HepG2 (cell line): ENCODE results near the gene DOCK3. TPM values are rescaled to one million over a fixed set of nuclear protein-coding genes. Genes with fewer than 3 reads are reported as not detected.

Experiments
- EEA1 ChIP-seq: sonication (generic); formaldehyde crosslinking; IDR thresholded peaks from 2 replicates; pipeline ENCODE4 v1.5.1; 2020; ENCODE audit warnings: mild to moderate bottlenecking, missing genetic modification reagents, borderline replicate concordance
- FOXO1 ChIP-seq: sonication (generic); formaldehyde crosslinking; IDR thresholded peaks from 2 replicates; pipeline ENCODE4 v1.4.0; 2020; ENCODE audit warnings: missing genetic modification reagents
- HCFC1 ChIP-seq: fragments of 150-350 bp; IDR thresholded peaks from 2 replicates; pipeline ENCODE4 v1.6.1; 2014; ENCODE audit warnings: low read depth, low read length
- HDAC6 ChIP-seq: fragments of 200-600 bp; sonication (generic); IDR thresholded peaks from 2 replicates; pipeline ENCODE4 v1.7.0; 2017; ENCODE audit warnings: mild to moderate bottlenecking, antibody characterized with exemption, low read length, low read depth
- MAFK ChIP-seq, 2 experiments: IDR thresholded peaks in 1 of 2; conservative IDR thresholded peaks in 1 of 2; 2 replicates each; pipeline ENCODE4 v1.6.1; 2011; ENCODE audit warnings: improper control_type of control experiment in 2 of 2, low read length in 2 of 2
- MAZ ChIP-seq, 2 experiments: sonication (generic) in 1 of 2; formaldehyde crosslinking in 1 of 2; IDR thresholded peaks; 2 replicates each; pipeline versions ENCODE4 v1.5.0 to v1.6.1; 2012 to 2020; ENCODE audit warnings: low read depth in 2 of 2, mild to moderate bottlenecking in 2 of 2, borderline replicate concordance in 1 of 2, improper control_type of control experiment in 1 of 2, low read length in 1 of 2, missing genetic modification reagents in 1 of 2, moderate library complexity in 1 of 2
- MED8 ChIP-seq: sonication (generic); formaldehyde crosslinking; IDR thresholded peaks from 2 replicates; pipeline ENCODE4 v1.8.1; 2023; ENCODE audit warnings: mild to moderate bottlenecking, missing genetic modification reagents; ENCODE audit not compliant: insufficient replicate concordance
- NFATC3 ChIP-seq: sonication (generic); formaldehyde crosslinking; IDR thresholded peaks from 2 replicates; pipeline ENCODE4 v1.5.1; 2020; ENCODE audit warnings: mild to moderate bottlenecking, missing genetic modification reagents
- REL ChIP-seq: sonication (generic); formaldehyde crosslinking; conservative IDR thresholded peaks from 2 replicates; pipeline ENCODE4 v1.8.0; 2022; ENCODE audit warnings: mild to moderate bottlenecking, missing genetic modification reagents, moderate library complexity
- ZNF562 ChIP-seq: sonication (generic); formaldehyde crosslinking; IDR thresholded peaks from 2 replicates; pipeline ENCODE4 v1.8.0; 2022; ENCODE audit warnings: missing genetic modification reagents, borderline replicate concordance
- ZNF75D ChIP-seq: sonication (generic); formaldehyde crosslinking; IDR thresholded peaks from 2 replicates; pipeline ENCODE4 v1.8.1; 2023; ENCODE audit warnings: missing genetic modification reagents, mild to moderate bottlenecking, borderline replicate concordance
- ZNF83 ChIP-seq: sonication (generic); formaldehyde crosslinking; IDR thresholded peaks from 2 replicates; pipeline ENCODE4 v1.4.0; 2020; ENCODE audit warnings: missing genetic modification reagents, mild to moderate bottlenecking, borderline replicate concordance
- ZNF883 ChIP-seq: sonication (generic); formaldehyde crosslinking; IDR thresholded peaks from 2 replicates; pipeline ENCODE4 v1.5.1; 2020; ENCODE audit warnings: mild to moderate bottlenecking, missing genetic modification reagents; ENCODE audit errors: not compliant biosample characterization
- polyA plus RNA-seq, 8 experiments: library from polyadenylated mRNA; depleted of rRNA in 3 of 8; stranded (reverse) in 7 of 8; unstranded in 1 of 8; fragments of >200 nt; fragmentation: Illumina TruSeq in 4 of 8; extraction: Trizol in 4 of 8; gene quantifications; 2 replicates each; pipeline versions ENCODE4 v1.2.1 to v1.2.3, GENCODE V29; 2011 to 2016; ENCODE audit warnings: low read depth in 4 of 8, missing spikeins in 1 of 8, mixed read lengths in 1 of 8; ENCODE audit not compliant: insufficient read depth in 1 of 8
- total RNA-seq, 5 experiments: library from RNA; depleted of rRNA; stranded (reverse); fragments of >200 nt; fragmentation: Illumina TruSeq; extraction: Trizol; gene quantifications; 2 replicates each; pipeline ENCODE4 v1.2.3, GENCODE V29; 2016; ENCODE audit warnings: low read depth in 1 of 5
- TF ChIP-seq, protein P1 (sequence below): sonication (generic); formaldehyde crosslinking; IDR thresholded peaks from 2 replicates; pipeline ENCODE4 v1.4.0; 2020; ENCODE audit warnings: missing genetic modification reagents, low read depth, mild to moderate bottlenecking, borderline replicate concordance
- TF ChIP-seq, protein P2 (sequence below): sonication (generic); formaldehyde crosslinking; IDR thresholded peaks from 2 replicates; pipeline ENCODE4 v1.4.0; 2020; ENCODE audit warnings: missing genetic modification reagents
- TF ChIP-seq, protein P3 (sequence below): sonication (generic); formaldehyde crosslinking; conservative IDR thresholded peaks from 2 replicates; pipeline ENCODE4 v1.8.0; 2022; ENCODE audit warnings: mild to moderate bottlenecking, moderate library complexity, missing genetic modification reagents
- TF ChIP-seq, protein P4 (sequence below): sonication (generic); formaldehyde crosslinking; IDR thresholded peaks from 2 replicates; pipeline ENCODE4 v1.5.0; 2020; ENCODE audit warnings: missing genetic modification reagents, mild to moderate bottlenecking, borderline replicate concordance
- TF ChIP-seq, protein P5 (sequence below): sonication (generic); formaldehyde crosslinking; IDR thresholded peaks from 2 replicates; pipeline ENCODE4 v1.5.0; 2020; ENCODE audit warnings: mild to moderate bottlenecking, missing genetic modification reagents

The DOCK3 gene
- total and polyA plus RNA-seq, 2 of the 13 experiments (the other 11 are each of a cell fraction or from before 2014, with no cell fraction given): not detected

DNA sequence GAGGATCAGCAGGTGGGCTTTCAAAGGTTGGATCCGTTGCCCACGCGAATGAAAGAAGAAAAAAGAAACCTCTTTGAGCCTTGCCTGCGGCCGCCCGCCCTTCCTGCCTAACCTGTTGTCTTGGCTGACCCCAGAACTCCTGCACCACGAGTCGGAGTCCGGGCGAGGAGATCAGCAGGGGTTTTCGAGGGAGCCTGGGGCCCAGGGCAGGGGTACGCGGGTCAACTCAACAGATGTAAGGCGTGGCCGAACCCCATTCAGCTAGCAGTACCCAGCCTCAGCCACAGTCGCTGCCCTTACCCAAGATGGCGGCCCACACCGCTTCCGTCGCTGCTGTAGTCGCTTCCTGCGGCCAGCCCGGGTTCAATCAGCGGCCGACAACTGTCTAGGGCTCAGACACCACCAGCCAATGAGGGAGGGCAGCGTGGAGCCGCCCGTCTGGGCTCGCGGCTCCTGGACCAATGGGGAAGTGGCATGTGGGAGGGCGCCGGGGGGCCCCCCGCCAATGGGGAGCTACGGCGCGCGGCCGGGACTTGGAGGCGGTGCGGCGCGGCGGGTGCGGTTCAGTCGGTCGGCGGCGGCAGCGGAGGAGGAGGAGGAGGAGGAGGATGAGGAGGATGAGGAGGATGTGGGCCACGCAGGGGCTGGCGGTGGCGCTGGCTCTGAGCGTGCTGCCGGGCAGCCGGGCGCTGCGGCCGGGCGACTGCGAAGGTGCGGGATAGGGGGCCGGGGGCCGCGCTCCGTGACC is 710.2 kb downstream of the DOCK3 start, which contains the start of gene MANF (continued):
- TF ChIP-seq MAZ (IDR thresholded peaks at IDR 0.05; ENCODE audit: borderline replicate concordance, low read depth, low read length) (peak; percentile 75), MAZ (CRISPR knock-in tag; IDR thresholded peaks at IDR 0.05; ENCODE audit: low read depth) (peak; percentile 80), MED8 (CRISPR knock-in tag) (peak; percentile 65), MAFK (conservative IDR thresholded peaks at IDR 0.05 in 1 of 2, IDR thresholded peaks at IDR 0.05 in 1 of 2; ENCODE audit: low read length in 2 of 2) (no peak), HDAC6 (no peak), NFATC3 (CRISPR knock-in tag) (0 out of 2 replicates have a peak, but pooled peaks have one; percentile 75), EEA1 (CRISPR knock-in tag) (no peak), ZNF83 (CRISPR knock-in tag) (no peak), ZNF562 (CRISPR knock-in tag) (no peak), ZNF883 (peak; percentile 93), ZNF75D (CRISPR knock-in tag) (no peak), REL (no peak), FOXO1 (0 out of 2 replicates have a peak, but pooled peaks have one; percentile 7), HCFC1 (peak; percentile 77)
- TF ChIP-seq, protein P1, sequence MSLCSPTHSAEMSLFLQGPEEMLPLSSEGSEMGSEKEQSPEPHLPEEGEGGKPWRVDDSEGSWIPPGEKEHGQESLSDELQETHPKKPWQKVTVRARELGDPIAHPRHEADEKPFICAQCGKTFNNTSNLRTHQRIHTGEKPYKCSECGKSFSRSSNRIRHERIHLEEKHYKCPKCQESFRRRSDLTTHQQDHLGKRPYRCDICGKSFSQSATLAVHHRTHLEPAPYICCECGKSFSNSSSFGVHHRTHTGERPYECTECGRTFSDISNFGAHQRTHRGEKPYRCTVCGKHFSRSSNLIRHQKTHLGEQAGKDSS (CRISPR knock-in tag): no peak
- TF ChIP-seq, protein P2, sequence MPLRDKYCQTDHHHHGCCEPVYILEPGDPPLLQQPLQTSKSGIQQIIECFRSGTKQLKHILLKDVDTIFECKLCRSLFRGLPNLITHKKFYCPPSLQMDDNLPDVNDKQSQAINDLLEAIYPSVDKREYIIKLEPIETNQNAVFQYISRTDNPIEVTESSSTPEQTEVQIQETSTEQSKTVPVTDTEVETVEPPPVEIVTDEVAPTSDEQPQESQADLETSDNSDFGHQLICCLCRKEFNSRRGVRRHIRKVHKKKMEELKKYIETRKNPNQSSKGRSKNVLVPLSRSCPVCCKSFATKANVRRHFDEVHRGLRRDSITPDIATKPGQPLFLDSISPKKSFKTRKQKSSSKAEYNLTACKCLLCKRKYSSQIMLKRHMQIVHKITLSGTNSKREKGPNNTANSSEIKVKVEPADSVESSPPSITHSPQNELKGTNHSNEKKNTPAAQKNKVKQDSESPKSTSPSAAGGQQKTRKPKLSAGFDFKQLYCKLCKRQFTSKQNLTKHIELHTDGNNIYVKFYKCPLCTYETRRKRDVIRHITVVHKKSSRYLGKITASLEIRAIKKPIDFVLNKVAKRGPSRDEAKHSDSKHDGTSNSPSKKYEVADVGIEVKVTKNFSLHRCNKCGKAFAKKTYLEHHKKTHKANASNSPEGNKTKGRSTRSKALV: 0 out of 2 replicates have a peak, but pooled peaks have one; percentile 40
- TF ChIP-seq, protein P3, sequence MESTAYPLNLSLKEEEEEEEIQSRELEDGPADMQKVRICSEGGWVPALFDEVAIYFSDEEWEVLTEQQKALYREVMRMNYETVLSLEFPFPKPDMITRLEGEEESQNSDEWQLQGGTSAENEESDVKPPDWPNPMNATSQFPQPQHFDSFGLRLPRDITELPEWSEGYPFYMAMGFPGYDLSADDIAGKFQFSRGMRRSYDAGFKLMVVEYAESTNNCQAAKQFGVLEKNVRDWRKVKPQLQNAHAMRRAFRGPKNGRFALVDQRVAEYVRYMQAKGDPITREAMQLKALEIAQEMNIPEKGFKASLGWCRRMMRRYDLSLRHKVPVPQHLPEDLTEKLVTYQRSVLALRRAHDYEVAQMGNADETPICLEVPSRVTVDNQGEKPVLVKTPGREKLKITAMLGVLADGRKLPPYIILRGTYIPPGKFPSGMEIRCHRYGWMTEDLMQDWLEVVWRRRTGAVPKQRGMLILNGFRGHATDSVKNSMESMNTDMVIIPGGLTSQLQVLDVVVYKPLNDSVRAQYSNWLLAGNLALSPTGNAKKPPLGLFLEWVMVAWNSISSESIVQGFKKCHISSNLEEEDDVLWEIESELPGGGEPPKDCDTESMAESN (CRISPR knock-in tag): peak; percentile 80
- TF ChIP-seq, protein P4, sequence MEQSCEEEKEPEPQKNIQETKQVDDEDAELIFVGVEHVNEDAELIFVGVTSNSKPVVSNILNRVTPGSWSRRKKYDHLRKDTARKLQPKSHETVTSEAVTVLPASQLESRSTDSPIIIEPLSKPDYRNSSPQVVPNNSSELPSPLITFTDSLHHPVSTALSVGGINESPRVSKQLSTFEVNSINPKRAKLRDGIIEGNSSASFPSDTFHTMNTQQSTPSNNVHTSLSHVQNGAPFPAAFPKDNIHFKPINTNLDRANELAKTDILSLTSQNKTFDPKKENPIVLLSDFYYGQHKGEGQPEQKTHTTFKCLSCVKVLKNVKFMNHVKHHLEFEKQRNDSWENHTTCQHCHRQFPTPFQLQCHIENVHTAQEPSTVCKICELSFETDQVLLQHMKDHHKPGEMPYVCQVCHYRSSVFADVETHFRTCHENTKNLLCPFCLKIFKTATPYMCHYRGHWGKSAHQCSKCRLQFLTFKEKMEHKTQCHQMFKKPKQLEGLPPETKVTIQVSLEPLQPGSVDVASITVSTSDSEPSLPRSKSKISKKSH (CRISPR knock-in tag): no peak; the same call in 1 of the 2 replicates
- TF ChIP-seq, protein P5, sequence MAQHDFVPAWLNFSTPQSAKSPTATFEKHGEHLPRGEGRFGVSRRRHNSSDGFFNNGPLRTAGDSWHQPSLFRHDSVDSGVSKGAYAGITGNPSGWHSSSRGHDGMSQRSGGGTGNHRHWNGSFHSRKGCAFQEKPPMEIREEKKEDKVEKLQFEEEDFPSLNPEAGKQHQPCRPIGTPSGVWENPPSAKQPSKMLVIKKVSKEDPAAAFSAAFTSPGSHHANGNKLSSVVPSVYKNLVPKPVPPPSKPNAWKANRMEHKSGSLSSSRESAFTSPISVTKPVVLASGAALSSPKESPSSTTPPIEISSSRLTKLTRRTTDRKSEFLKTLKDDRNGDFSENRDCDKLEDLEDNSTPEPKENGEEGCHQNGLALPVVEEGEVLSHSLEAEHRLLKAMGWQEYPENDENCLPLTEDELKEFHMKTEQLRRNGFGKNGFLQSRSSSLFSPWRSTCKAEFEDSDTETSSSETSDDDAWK (CRISPR knock-in tag): no peak
